Measurements from ENCODE around the gene CTR9. TPM values are rescaled to one million over a fixed set of nuclear protein-coding genes. Genes with fewer than 3 reads are reported as not detected.

The CTR9 gene
- total and polyA plus RNA-seq, 2 of the 8 experiments (the other 6 are each of a cell fraction or from before 2014, with no cell fraction given), result 6.1 to 37.7 TPM

GRCh38 chr11:10720881-10721376 is 30.1 kb upstream of the CTR9 start:
- no peak overlapping the region for H2AFZ ChIP-seq (ENCODE audit: low read length)
- no peaks in the 10 kb centered on the region for H3K9me3 ChIP-seq (ENCODE audit: insufficient read depth in 2 of 2, low read depth in 1 of 2, low read length in 1 of 2)
- no peak overlapping the region for H2BK15ac ChIP-seq (ENCODE audit: low read length)
- no peaks in the 10 kb centered on the region for H3K36me3 ChIP-seq (ENCODE audit: control insufficient read depth in 2 of 4, insufficient read depth in 4 of 4, low read length in 3 of 4)
- no peak overlapping the region for H2BK5ac ChIP-seq (ENCODE audit: low read depth, low read length)
- H2BK20ac ChIP-seq (ENCODE audit: low read length), result no peak overlapping the region
- CTCF ChIA-PET (ENCODE audit: partially characterized antibody), result interaction anchor here (0.7 to 1.4 kb wide), 2 partner anchors 12 to 166 kb away, joined by 3 to 6 read pairs; no protein-coding TSS in a partner anchor
- H3K9ac ChIP-seq (replicated peaks in 1 of 4; ENCODE audit: extremely low read depth in 1 of 4, low read depth in 3 of 4, low read length in 3 of 4), result no peak overlapping the region
- no peak overlapping the region for H3K27ac ChIP-seq (ENCODE audit: low read depth, low read length)
- no peak overlapping the region for H4K8ac ChIP-seq (ENCODE audit: extremely low read depth, insufficient read depth, low read length)
- H3K18ac ChIP-seq (ENCODE audit: extremely low read depth, low read length), result no peak overlapping the region
- H4K91ac ChIP-seq (replicated peaks; ENCODE audit: insufficient read length, low read length), result no peak overlapping the region
- H3K23me2 ChIP-seq (ENCODE audit: low read depth, low read length), result no peaks in the 10 kb centered on the region
- H4K5ac ChIP-seq (ENCODE audit: insufficient read length, low read depth, low read length), result no peak overlapping the region
- H3K79me2 ChIP-seq (ENCODE audit: control insufficient read depth in 1 of 2, insufficient read depth in 2 of 2, low read length in 2 of 2), result no peaks in the 10 kb centered on the region
- no peak overlapping the region for H2BK120ac ChIP-seq (replicated peaks; ENCODE audit: low read depth, low read length)
- no peak overlapping the region for H3K4ac ChIP-seq (replicated peaks; ENCODE audit: insufficient read length, low read depth, low read length)
- no peak overlapping the region for H3K56ac ChIP-seq (replicated peaks; ENCODE audit: insufficient read length, low read depth, low read length)
- no peaks in the 10 kb centered on the region for H3K79me1 ChIP-seq (ENCODE audit: low read depth, low read length)
- no peak for DNase-seq (ENCODE audit: low read depth in 1 of 2, low spot score in 2 of 2)
- no peaks in the 10 kb centered on the region for H4K20me1 ChIP-seq (replicated peaks in 1 of 2; ENCODE audit: control insufficient read depth in 1 of 2, insufficient read depth in 2 of 2, low read length in 2 of 2)
- FAIRE-seq, result no peak
- H3K23ac ChIP-seq (ENCODE audit: insufficient read length), result no peak overlapping the region
- no peaks in the 10 kb centered on the region for H3K4me1 ChIP-seq (replicated peaks in 1 of 4; ENCODE audit: control insufficient read depth in 3 of 4, insufficient read depth in 4 of 4, low read length in 3 of 4)
- H2AK5ac ChIP-seq (ENCODE audit: low read depth, low read length), result no peak overlapping the region
- no peaks in the 10 kb centered on the region for H3K27me3 ChIP-seq (replicated peaks in 1 of 4; ENCODE audit: control insufficient read depth in 3 of 4, extremely low read depth in 1 of 4, insufficient read depth in 3 of 4, low read length in 3 of 4)
- WGBS, 2 experiments (ENCODE audit: extremely low coverage in 1 of 2, insufficient coverage in 1 of 2, insufficient read length in 1 of 2, insufficient replicate concordance in 2 of 2, low coverage in 1 of 2, low lambda C conversion rate in 2 of 2, missing lambda C conversion rate in 1 of 2), result 100% methylated on average over 2 of the region's 2 CpGs; no CpG with 5 or more reads in 1 of the 2 experiments
- no peak overlapping the region for H3K4me2 ChIP-seq (ENCODE audit: insufficient read depth in 1 of 2, low read depth in 2 of 2, low read length in 2 of 2)
- H3K14ac ChIP-seq (ENCODE audit: insufficient read length), result no peak overlapping the region
- H2BK12ac ChIP-seq (ENCODE audit: low read depth, low read length), result no peak overlapping the region
- no peak overlapping the region for H3K4me3 ChIP-seq (ENCODE audit: extremely low read depth in 1 of 4, insufficient read depth in 2 of 4, low read depth in 3 of 4, low read length in 4 of 4)
- POLR2A ChIA-PET (ENCODE audit: partially characterized antibody), result interaction anchor here (0.7 kb wide), 1 partner anchor 47 kb away, joined by 3 read pairs; no protein-coding TSS in a partner anchor
- TF ChIP-seq USF2 (IDR thresholded peaks at IDR 0.05; ENCODE audit: low read length) (no peak), SAP30 (IDR thresholded peaks at IDR 0.05; ENCODE audit: insufficient read depth, insufficient replicate concordance, low read length) (no peak), EP300 (IDR thresholded peaks at IDR 0.05; ENCODE audit: borderline replicate concordance in 1 of 2, low read depth in 2 of 2, low read length in 2 of 2) (no peak), ZNF274 (IDR thresholded peaks at IDR 0.05; ENCODE audit: borderline replicate concordance, extremely low read depth, low read length) (no peak), TCF12 (IDR thresholded peaks at IDR 0.05; ENCODE audit: low read depth, low read length) (no peak), YY1 (IDR thresholded peaks at IDR 0.05; ENCODE audit: low read depth, low read length) (no peak), SP1 (IDR thresholded peaks at IDR 0.05; ENCODE audit: low read depth, low read length) (no peak), ATF3 (IDR thresholded peaks at IDR 0.05; ENCODE audit: insufficient read depth, low read depth, low read length) (no peak), CHD2 (IDR thresholded peaks at IDR 0.05; ENCODE audit: low read length) (no peak), KDM5A (IDR thresholded peaks at IDR 0.05; ENCODE audit: low read length) (no peak), SP4 (IDR thresholded peaks at IDR 0.05; ENCODE audit: low read length) (no peak), CHD1 (IDR thresholded peaks at IDR 0.05; ENCODE audit: low read depth, low read length) (no peak), TAF1 (IDR thresholded peaks at IDR 0.05; ENCODE audit: low read depth, low read length) (no peak)

Data from H1 (cell line).